ENCODE measurements around the gene SAFB. TPM values are rescaled to one million over a fixed set of nuclear protein-coding genes. Genes with fewer than 3 reads are reported as not detected.

The SAFB gene
- total RNA-seq, 2 experiments from 2014 or later: 195 to 200 TPM

GRCh38 chr19:5676772-5677105 lies 53.9 kb downstream of the SAFB start:
- peak in 1 of 14 experiments; percentile 29 for DNase-seq
- H3K4me3 ChIP-seq (ENCODE audit: low read length): no peak overlapping the region
- Mint-ChIP-seq H3K36me3 (ENCODE audit: low read depth) (peaks cover 10% of the 10 kb centered on the region), H3K9me3 (no peaks in the 10 kb centered on the region), H3K27me3 (no peaks in the 10 kb centered on the region), H3K4me3 (no peak overlapping the region), H3K4me1 (ENCODE audit: low read depth) (peaks cover 23% of the 10 kb centered on the region), H3K27ac (no peak overlapping the region)
- H3K4me1 ChIP-seq (ENCODE audit: insufficient read depth, low read length): peaks cover 24% of the 10 kb centered on the region
- TF ChIP-seq CTCF (IDR thresholded peaks at IDR 0.05): no peak
- no peaks in the 10 kb centered on the region for H3K27me3 ChIP-seq (ENCODE audit: control insufficient read depth in 1 of 2, insufficient read depth in 2 of 2, low read length in 2 of 2)
- H3K36me3 ChIP-seq (ENCODE audit: insufficient read depth, low read length): peaks cover 3% of the 10 kb centered on the region
- H3K27ac ChIP-seq (ENCODE audit: low read depth in 1 of 2, low read length in 2 of 2): no peak overlapping the region
- ChIA-PET CTCF (interaction anchor here (1.4 kb wide), 1 partner anchor 10 kb away, joined by 3 read pairs; no protein-coding TSS in a partner anchor), POLR2A (interaction anchor here (1.4 to 2.5 kb wide), 2 partner anchors 13 to 54 kb away, joined by 6 to 12 read pairs; partner anchors contain the start of genes RPL36, SAFB and SAFB2)
- no peak for ATAC-seq (ENCODE audit: poor library complexity)
- no peaks in the 10 kb centered on the region for H3K9me3 ChIP-seq (ENCODE audit: control insufficient read depth in 1 of 2, insufficient read depth in 1 of 2, low read length in 2 of 2)
- intact Hi-C loops (cut with DNase I, micrococcal nuclease): no loop called here

GRCh38 chr19:5677136-5677535 lies 54.3 kb downstream of the SAFB start:
- CTCF ChIA-PET: no interaction called here
- Mint-ChIP-seq H3K9me3 (no peaks in the 10 kb centered on the region), H3K36me3 (ENCODE audit: low read depth) (peaks cover 10% of the 10 kb centered on the region), H3K4me3 (no peak overlapping the region), H3K4me1 (ENCODE audit: low read depth) (peaks cover 27% of the 10 kb centered on the region), H3K27me3 (no peaks in the 10 kb centered on the region), H3K27ac (no peak overlapping the region)
- H3K9me3 ChIP-seq (ENCODE audit: control insufficient read depth in 1 of 2, insufficient read depth in 1 of 2, low read length in 2 of 2): no peaks in the 10 kb centered on the region
- no peak overlapping the region for H3K4me3 ChIP-seq (ENCODE audit: low read length)
- intact Hi-C loops (cut with DNase I, micrococcal nuclease): no loop called here
- TF ChIP-seq CTCF (IDR thresholded peaks at IDR 0.05): no peak
- no peaks in the 10 kb centered on the region for H3K27me3 ChIP-seq (ENCODE audit: control insufficient read depth in 1 of 2, insufficient read depth in 2 of 2, low read length in 2 of 2)
- POLR2A ChIA-PET: interaction anchor here (1.4 to 2.5 kb wide), 2 partner anchors 13 to 54 kb away, joined by 6 to 12 read pairs; partner anchors contain the start of genes RPL36, SAFB and SAFB2
- DNase-seq (peak in 1 of 14 experiments; percentile 38), ATAC-seq (ENCODE audit: poor library complexity) (no peak)
- H3K4me1 ChIP-seq (ENCODE audit: insufficient read depth, low read length): peaks cover 24% of the 10 kb centered on the region
- H3K27ac ChIP-seq (ENCODE audit: low read depth in 1 of 2, low read length in 2 of 2): no peak overlapping the region
- peaks cover 3% of the 10 kb centered on the region for H3K36me3 ChIP-seq (ENCODE audit: insufficient read depth, low read length)

- intact Hi-C loops (cut with DNase I, micrococcal nuclease): no loop called here
These were observed 54.7 kb downstream of the SAFB start for GRCh38 chr19:5677580-5677979.

More at GRCh38 chr19:5677580-5677979, 54.7 kb downstream of the SAFB start:
- ATAC-seq (ENCODE audit: poor library complexity): no peak
- DNase-seq: peak in 1 of 14 experiments; percentile 35
- no peak overlapping the region for H3K4me3 Mint-ChIP-seq
- CTCF ChIA-PET: no interaction called here
- no peaks in the 10 kb centered on the region for H3K27me3 Mint-ChIP-seq
- no peaks in the 10 kb centered on the region for H3K27me3 ChIP-seq (ENCODE audit: control insufficient read depth in 1 of 2, insufficient read depth in 2 of 2, low read length in 2 of 2)
- H3K4me1 Mint-ChIP-seq (ENCODE audit: low read depth): peaks cover 30% of the 10 kb centered on the region
- no peak for TF ChIP-seq CTCF (IDR thresholded peaks at IDR 0.05)
- peaks cover 10% of the 10 kb centered on the region for H3K36me3 Mint-ChIP-seq (ENCODE audit: low read depth)
- H3K4me1 ChIP-seq (ENCODE audit: insufficient read depth, low read length): peaks cover 24% of the 10 kb centered on the region
- no peaks in the 10 kb centered on the region for H3K9me3 Mint-ChIP-seq
- H3K27ac Mint-ChIP-seq: no peak overlapping the region
- H3K36me3 ChIP-seq (ENCODE audit: insufficient read depth, low read length): peaks cover 3% of the 10 kb centered on the region
- H3K4me3 ChIP-seq (ENCODE audit: low read length): no peak overlapping the region
- no peaks in the 10 kb centered on the region for H3K9me3 ChIP-seq (ENCODE audit: control insufficient read depth in 1 of 2, insufficient read depth in 1 of 2, low read length in 2 of 2)
- POLR2A ChIA-PET: interaction anchor here (2.5 kb wide), 1 partner anchor 55 kb away, joined by 12 read pairs; the partner anchor contains the start of genes SAFB and SAFB2
- no peak overlapping the region for H3K27ac ChIP-seq (ENCODE audit: low read depth in 1 of 2, low read length in 2 of 2)
